Subcutaneous abdominal adipose tissue (tissue), 5 donors: ENCODE results near the gene ABI3BP.
A peak's percentile ranks its signal among the peaks of the same experiment; 100 is the strongest.
"Not testable (repeated sequence)": the region's sequence is repeated elsewhere in the genome, so short reads cannot be mapped to it uniquely, and the experiment has no call there.

Experiments used
- H3K27ac ChIP-seq: one replicate; pipeline ENCODE4 v1.7.0; 2013; ENCODE audit warnings: low read depth, mild to moderate bottlenecking, inconsistent platforms, low read length, moderate library complexity
- H3K27me3 ChIP-seq, 5 donors: one replicate each; pipeline ENCODE4 v1.7.0; 2013; ENCODE audit warnings: low read length in 5 of 5, inconsistent platforms in 1 of 5; ENCODE audit not compliant: control insufficient read depth in 5 of 5, insufficient read depth in 4 of 5
- H3K36me3 ChIP-seq, 5 donors: one replicate each; pipeline ENCODE4 v1.7.0; 2013; ENCODE audit warnings: low read length in 5 of 5; ENCODE audit not compliant: control insufficient read depth in 5 of 5, insufficient read depth in 5 of 5
- H3K4me1 ChIP-seq, 5 donors: one replicate each; pipeline ENCODE4 v1.7.0; 2013; ENCODE audit warnings: low read length in 5 of 5, mild to moderate bottlenecking in 3 of 5, moderate library complexity in 1 of 5; ENCODE audit not compliant: control insufficient read depth in 5 of 5, insufficient read depth in 5 of 5
- H3K4me3 ChIP-seq, 5 donors: one replicate each; pipeline ENCODE4 v1.7.0; 2013; ENCODE audit warnings: low read length in 5 of 5, low read depth in 1 of 5
- H3K9ac ChIP-seq, 5 donors: one replicate each; pipeline ENCODE4 v1.7.0; 2013; ENCODE audit warnings: low read length in 5 of 5, mild to moderate bottlenecking in 4 of 5, moderate library complexity in 3 of 5
- H3K9me3 ChIP-seq, 5 donors: one replicate each; pipeline ENCODE4 v1.7.0; 2013; ENCODE audit warnings: low read length in 5 of 5; ENCODE audit not compliant: control insufficient read depth in 5 of 5
- donor health status: healthy.
- donor health status: healthy.
- donor health status: healthy.
- donor health status: healthy.
- donor health status: healthy.

ABI3BP gene

GRCh38 chr3:100954199-100954935, 38.9 kb downstream of the ABI3BP start:
- no peak overlapping the region for H3K9ac ChIP-seq
- peaks cover 0 to 4% (median 2%) of the 10 kb centered on the region in 5 donors for H3K9me3 ChIP-seq
- no peak overlapping the region for H3K4me3 ChIP-seq
- no peaks in the 10 kb centered on the region for H3K4me1 ChIP-seq
- H3K27ac ChIP-seq = peak overlapping the region; percentile 54
- no peaks in the 10 kb centered on the region for H3K27me3 ChIP-seq
- H3K36me3 ChIP-seq = no peaks in the 10 kb centered on the region

GRCh38 chr3:100953103-100953502, 40.1 kb downstream of the ABI3BP start:
- no peaks in the 10 kb centered on the region for H3K9me3 ChIP-seq
- H3K4me3 ChIP-seq = no peak overlapping the region
- no peak overlapping the region for H3K9ac ChIP-seq
- no peak overlapping the region for H3K27ac ChIP-seq
- no peaks in the 10 kb centered on the region for H3K4me1 ChIP-seq
- H3K36me3 ChIP-seq = no peaks in the 10 kb centered on the region
- H3K27me3 ChIP-seq = no peaks in the 10 kb centered on the region

GRCh38 chr3:100947119-100947518, 46.1 kb downstream of the ABI3BP start:
- H3K4me3 ChIP-seq = no peak overlapping the region
- H3K9me3 ChIP-seq = no peaks in the 10 kb centered on the region
- H3K9ac ChIP-seq = no peak overlapping the region
- H3K27ac ChIP-seq = no peak overlapping the region
- peaks cover 0 to 5% (median 0%) of the 10 kb centered on the region in 5 donors for H3K4me1 ChIP-seq
- H3K27me3 ChIP-seq = no peaks in the 10 kb centered on the region
- no peaks in the 10 kb centered on the region for H3K36me3 ChIP-seq

GRCh38 chr3:100946096-100946495, 47.1 kb downstream of the ABI3BP start:
- H3K4me3 ChIP-seq, H3K36me3 ChIP-seq, H3K9ac ChIP-seq: not testable (repeated sequence)

GRCh38 chr3:100941451-100941850, 51.8 kb downstream of the ABI3BP start:
- H3K27ac ChIP-seq = no peak overlapping the region
- peaks cover 0 to 3% (median 0%) of the 10 kb centered on the region in 5 donors for H3K4me1 ChIP-seq
- H3K4me3 ChIP-seq = no peak overlapping the region
- peaks cover 0 to 2% (median 0%) of the 10 kb centered on the region in 5 donors for H3K9me3 ChIP-seq
- H3K27me3 ChIP-seq = no peaks in the 10 kb centered on the region
- H3K9ac ChIP-seq = no peak overlapping the region
- no peaks in the 10 kb centered on the region for H3K36me3 ChIP-seq

More at GRCh38 chr3:100946096-100946495, 47.1 kb downstream of the ABI3BP start:
- H3K27me3 ChIP-seq, H3K4me1 ChIP-seq, H3K27ac ChIP-seq, H3K9me3 ChIP-seq: not testable (repeated sequence)

- H3K9me3 ChIP-seq = peaks cover 0 to 2% (median 0%) of the 10 kb centered on the region in 5 donors
- no peak overlapping the region for H3K4me3 ChIP-seq
- no peak overlapping the region for H3K27ac ChIP-seq
- no peak overlapping the region for H3K9ac ChIP-seq
- H3K27me3 ChIP-seq = no peaks in the 10 kb centered on the region
- H3K36me3 ChIP-seq = no peaks in the 10 kb centered on the region
- H3K4me1 ChIP-seq = peaks cover 0 to 3% (median 0%) of the 10 kb centered on the region in 5 donors
These were observed 52.2 kb downstream of the ABI3BP start for GRCh38 chr3:100941041-100941440.

- Histone ChIP-seq H3K36me3 (no peaks in the 10 kb centered on the region), H3K27ac (no peak overlapping the region), H3K27me3 (no peaks in the 10 kb centered on the region), H3K9me3 (peaks cover 0 to 2% (median 0%) of the 10 kb centered on the region in 5 donors), H3K4me1 (peaks cover 0 to 3% (median 0%) of the 10 kb centered on the region in 5 donors), H3K9ac (no peak overlapping the region), H3K4me3 (no peak overlapping the region)
These were observed 56.3 kb downstream of the ABI3BP start for GRCh38 chr3:100936931-100937330.

- H3K4me1 ChIP-seq = no peaks in the 10 kb centered on the region
- no peak overlapping the region for H3K9ac ChIP-seq
- H3K4me3 ChIP-seq = no peak overlapping the region
- H3K27ac ChIP-seq = no peak overlapping the region
- H3K36me3 ChIP-seq = no peaks in the 10 kb centered on the region
- no peaks in the 10 kb centered on the region for H3K27me3 ChIP-seq
- H3K9me3 ChIP-seq = peaks cover 0 to 2% (median 0%) of the 10 kb centered on the region in 5 donors
These were observed 60.7 kb downstream of the ABI3BP start for GRCh38 chr3:100932491-100932890.

GRCh38 chr3:100928638-100929428, 64.4 kb downstream of the ABI3BP start:
- Histone ChIP-seq H3K27ac (peak overlapping the region; percentile 3), H3K4me3 (no peak overlapping the region), H3K9ac (no peak overlapping the region), H3K27me3 (no peaks in the 10 kb centered on the region), H3K4me1 (no peaks in the 10 kb centered on the region), H3K9me3 (no peaks in the 10 kb centered on the region), H3K36me3 (no peaks in the 10 kb centered on the region)

- Histone ChIP-seq H3K27ac (no peak overlapping the region), H3K27me3 (no peaks in the 10 kb centered on the region)
These were observed 65.4 kb downstream of the ABI3BP start for GRCh38 chr3:100927775-100928174.

More at GRCh38 chr3:100927775-100928174, 65.4 kb downstream of the ABI3BP start:
- no peaks in the 10 kb centered on the region for H3K36me3 ChIP-seq
- H3K4me3 ChIP-seq = no peak overlapping the region
- no peaks in the 10 kb centered on the region for H3K4me1 ChIP-seq
- no peak overlapping the region for H3K9ac ChIP-seq
- H3K9me3 ChIP-seq = no peaks in the 10 kb centered on the region
